AG10803 (cell line): ENCODE measurements around the gene FTCD.

ENCODE experiments used
- DNase-seq: peaks from one replicate; pipeline ENCODE4 v3.0.0; 2010; ENCODE audit warnings: low read depth
- H3K4me3 ChIP-seq: 2 replicates; pipeline ENCODE4 v1.5.1; 2011; ENCODE audit warnings: mild to moderate bottlenecking, low read length, control low read depth
- CTCF ChIP-seq: conservative IDR thresholded peaks from 2 replicates; pipeline ENCODE4 v1.5.1; 2011; ENCODE audit warnings: mild to moderate bottlenecking, low read length, control low read depth, inconsistent platforms

The FTCD gene

GRCh38 chr21:46126309-46127238 is 28.8 kb downstream of the FTCD start:
- H3K4me3 ChIP-seq: no peak overlapping the region
- TF ChIP-seq CTCF: no peak
- no peak for DNase-seq

GRCh38 chr21:46125846-46126301 is 29.5 kb downstream of the FTCD start:
- no peak for TF ChIP-seq CTCF
- H3K4me3 ChIP-seq: no peak overlapping the region
- DNase-seq: no peak

GRCh38 chr21:46124926-46125845 is 30.2 kb downstream of the FTCD start:
- TF ChIP-seq CTCF: no peak
- no peak overlapping the region for H3K4me3 ChIP-seq
- DNase-seq: no peak

- no peak for TF ChIP-seq CTCF
- DNase-seq: no peak
- no peak overlapping the region for H3K4me3 ChIP-seq
Observed at GRCh38 chr21:46124083-46124925, 31.1 kb downstream of the FTCD start.

DNA sequence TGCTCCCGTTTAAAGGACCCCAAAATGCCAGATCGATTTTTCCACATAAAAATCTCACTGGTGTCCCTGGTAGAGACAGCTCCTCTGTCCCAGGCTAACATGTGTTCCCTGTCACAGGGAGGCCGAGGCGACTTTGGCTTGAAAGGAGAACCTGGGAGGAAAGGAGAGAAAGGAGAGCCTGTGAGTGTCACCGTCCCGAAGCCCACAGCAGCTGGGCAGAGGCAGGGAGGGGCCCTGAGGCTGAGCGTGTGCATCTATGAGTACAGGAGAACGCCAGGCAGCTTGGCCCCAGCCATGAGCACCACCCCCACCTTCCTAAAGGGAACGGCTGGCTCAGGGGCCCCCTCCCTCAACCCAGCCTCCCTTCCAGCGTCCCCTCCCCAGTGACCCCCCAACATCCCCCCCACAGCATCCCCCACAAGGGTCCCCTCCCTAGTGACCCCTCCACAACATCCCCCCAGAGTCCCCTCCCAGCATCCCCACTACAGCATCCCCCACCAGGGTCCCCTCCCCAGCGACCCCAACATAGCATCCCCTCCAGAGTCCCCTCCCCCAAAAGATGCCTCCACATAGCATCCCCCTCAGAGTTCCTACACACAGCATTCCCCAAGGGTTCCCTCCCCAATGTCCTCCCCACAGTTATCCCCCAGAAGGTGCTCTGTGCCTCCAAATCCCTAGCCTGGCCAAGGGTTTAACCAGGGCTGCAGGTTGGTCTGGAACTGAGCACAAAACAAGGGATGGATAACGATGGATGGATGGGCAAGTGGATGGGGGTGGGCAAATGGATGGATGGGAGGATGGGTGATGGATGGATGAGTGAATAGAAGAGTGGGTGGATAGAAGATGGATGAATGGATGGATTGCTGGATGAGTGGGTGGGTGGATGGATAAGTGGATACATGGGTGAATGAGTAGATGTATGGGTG is 32.4 kb downstream of the FTCD start:
- no peak for DNase-seq
- no peak overlapping the region for H3K4me3 ChIP-seq
- TF ChIP-seq CTCF: no peak
